ENCODE results near the gene PRXL2B.
"Not testable (repeated sequence)": the region's sequence is repeated elsewhere in the genome, so short reads cannot be mapped to it uniquely, and the experiment has no call there.

Gene PRXL2B

GRCh38 chr1:2561446-2561845 is 25.1 kb upstream of the PRXL2B start:
- H3K4me3 ChIP-seq (ENCODE audit: low read depth, low read length): no peak overlapping the region
- no peaks in the 10 kb centered on the region for H3K4me1 ChIP-seq (ENCODE audit: control insufficient read depth, insufficient read depth, low read length)
- no peaks in the 10 kb centered on the region for H3K27me3 ChIP-seq (ENCODE audit: control insufficient read depth, insufficient read depth, low read length)
- H3K36me3 ChIP-seq (ENCODE audit: control insufficient read depth, insufficient read depth, low read length): no peaks in the 10 kb centered on the region
- H3K9ac ChIP-seq (ENCODE audit: low read depth, low read length): no peak overlapping the region
- no peaks in the 10 kb centered on the region for H3K9me3 ChIP-seq (ENCODE audit: control insufficient read depth, insufficient read depth, low read length)

GRCh38 chr1:2561898-2562895 is 24.4 kb upstream of the PRXL2B start:
- H3K4me3 ChIP-seq (ENCODE audit: low read depth, low read length): no peak overlapping the region
- no peaks in the 10 kb centered on the region for H3K4me1 ChIP-seq (ENCODE audit: control insufficient read depth, insufficient read depth, low read length)
- no peaks in the 10 kb centered on the region for H3K9me3 ChIP-seq (ENCODE audit: control insufficient read depth, insufficient read depth, low read length)
- no peak overlapping the region for H3K9ac ChIP-seq (ENCODE audit: low read depth, low read length)
- no peaks in the 10 kb centered on the region for H3K36me3 ChIP-seq (ENCODE audit: control insufficient read depth, insufficient read depth, low read length)
- no peaks in the 10 kb centered on the region for H3K27me3 ChIP-seq (ENCODE audit: control insufficient read depth, insufficient read depth, low read length)

DNA sequence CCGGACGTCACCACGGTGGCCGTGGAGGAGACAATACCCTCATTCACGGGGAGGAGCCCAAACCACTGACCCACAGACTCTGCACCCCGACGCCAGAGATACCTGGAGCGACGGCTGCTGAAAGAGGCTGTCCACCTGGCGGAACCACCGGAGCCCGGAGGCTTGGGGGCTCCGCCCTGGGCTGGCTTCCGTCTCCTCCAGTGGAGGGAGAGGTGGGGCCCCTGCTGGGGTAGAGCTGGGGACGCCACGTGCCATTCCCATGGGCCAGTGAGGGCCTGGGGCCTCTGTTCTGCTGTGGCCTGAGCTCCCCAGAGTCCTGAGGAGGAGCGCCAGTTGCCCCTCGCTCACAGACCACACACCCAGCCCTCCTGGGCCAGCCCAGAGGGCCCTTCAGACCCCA is 23.4 kb upstream of the PRXL2B start:
- H3K9ac ChIP-seq (ENCODE audit: low read depth, low read length): no peak overlapping the region
- no peak overlapping the region for H3K4me3 ChIP-seq (ENCODE audit: low read depth, low read length)
- H3K9me3 ChIP-seq (ENCODE audit: control insufficient read depth, insufficient read depth, low read length): no peaks in the 10 kb centered on the region
- no peaks in the 10 kb centered on the region for H3K4me1 ChIP-seq (ENCODE audit: control insufficient read depth, insufficient read depth, low read length)
- H3K27me3 ChIP-seq (ENCODE audit: control insufficient read depth, insufficient read depth, low read length): no peaks in the 10 kb centered on the region
- no peaks in the 10 kb centered on the region for H3K36me3 ChIP-seq (ENCODE audit: control insufficient read depth, insufficient read depth, low read length)

GRCh38 chr1:2564006-2564814 is 22.4 kb upstream of the PRXL2B start:
- Histone ChIP-seq H3K4me3 (ENCODE audit: low read depth, low read length) (no peak overlapping the region), H3K9ac (ENCODE audit: low read depth, low read length) (no peak overlapping the region), H3K9me3 (ENCODE audit: control insufficient read depth, insufficient read depth, low read length) (no peaks in the 10 kb centered on the region), H3K4me1 (ENCODE audit: control insufficient read depth, insufficient read depth, low read length) (no peaks in the 10 kb centered on the region), H3K27me3 (ENCODE audit: control insufficient read depth, insufficient read depth, low read length) (no peaks in the 10 kb centered on the region), H3K36me3 (ENCODE audit: control insufficient read depth, insufficient read depth, low read length) (no peaks in the 10 kb centered on the region)

- Histone ChIP-seq H3K36me3 (ENCODE audit: control insufficient read depth, insufficient read depth, low read length) (no peaks in the 10 kb centered on the region), H3K4me3 (ENCODE audit: low read depth, low read length) (no peak overlapping the region), H3K9ac (ENCODE audit: low read depth, low read length) (no peak overlapping the region), H3K9me3 (ENCODE audit: control insufficient read depth, insufficient read depth, low read length) (no peaks in the 10 kb centered on the region), H3K4me1 (ENCODE audit: control insufficient read depth, insufficient read depth, low read length) (no peaks in the 10 kb centered on the region), H3K27me3 (ENCODE audit: control insufficient read depth, insufficient read depth, low read length) (no peaks in the 10 kb centered on the region)
Observed at GRCh38 chr1:2564815-2565374, 21.7 kb upstream of the PRXL2B start.

- H3K27me3 ChIP-seq (ENCODE audit: control insufficient read depth, insufficient read depth, low read length): no peaks in the 10 kb centered on the region
- no peaks in the 10 kb centered on the region for H3K9me3 ChIP-seq (ENCODE audit: control insufficient read depth, insufficient read depth, low read length)
- no peaks in the 10 kb centered on the region for H3K36me3 ChIP-seq (ENCODE audit: control insufficient read depth, insufficient read depth, low read length)
- no peak overlapping the region for H3K9ac ChIP-seq (ENCODE audit: low read depth, low read length)
- H3K4me1 ChIP-seq (ENCODE audit: control insufficient read depth, insufficient read depth, low read length): no peaks in the 10 kb centered on the region
- no peak overlapping the region for H3K4me3 ChIP-seq (ENCODE audit: low read depth, low read length)
Observed at GRCh38 chr1:2566101-2567045, 20.2 kb upstream of the PRXL2B start.

DNA sequence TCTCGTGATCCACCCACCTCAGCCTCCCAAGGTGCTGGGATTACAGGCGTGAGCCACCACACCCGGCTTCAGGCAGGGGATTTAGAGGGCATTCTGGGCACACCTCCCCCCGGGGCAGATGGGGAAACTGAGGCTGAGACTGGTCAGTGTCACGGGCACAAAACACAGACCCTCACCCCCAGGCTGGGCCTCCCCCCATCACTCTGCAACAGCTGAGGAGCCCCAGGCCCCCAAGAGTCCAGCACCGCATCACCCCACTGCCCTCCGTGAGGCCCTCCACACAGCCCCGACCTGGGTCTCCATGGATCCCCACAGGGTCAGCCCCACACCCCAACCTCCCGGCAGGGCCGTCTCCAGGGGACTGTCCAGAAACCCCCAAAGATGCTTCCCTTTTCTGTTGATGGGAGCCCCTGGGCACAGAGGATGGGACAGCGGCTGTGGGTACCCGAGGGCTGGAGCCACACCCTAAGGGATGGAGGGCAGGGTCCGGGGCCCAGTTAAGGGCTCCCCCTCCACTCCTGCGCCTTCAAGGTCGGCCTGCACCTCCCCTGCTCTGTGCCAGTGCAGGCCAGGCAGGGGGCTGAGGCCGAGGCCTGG is 19.4 kb upstream of the PRXL2B start:
- Histone ChIP-seq H3K4me1 (ENCODE audit: control insufficient read depth, insufficient read depth, low read length) (no peaks in the 10 kb centered on the region), H3K36me3 (ENCODE audit: control insufficient read depth, insufficient read depth, low read length) (no peaks in the 10 kb centered on the region), H3K9ac (ENCODE audit: low read depth, low read length) (no peak overlapping the region), H3K9me3 (ENCODE audit: control insufficient read depth, insufficient read depth, low read length) (no peaks in the 10 kb centered on the region), H3K27me3 (ENCODE audit: control insufficient read depth, insufficient read depth, low read length) (no peaks in the 10 kb centered on the region), H3K4me3 (ENCODE audit: low read depth, low read length) (no peak overlapping the region)

DNA sequence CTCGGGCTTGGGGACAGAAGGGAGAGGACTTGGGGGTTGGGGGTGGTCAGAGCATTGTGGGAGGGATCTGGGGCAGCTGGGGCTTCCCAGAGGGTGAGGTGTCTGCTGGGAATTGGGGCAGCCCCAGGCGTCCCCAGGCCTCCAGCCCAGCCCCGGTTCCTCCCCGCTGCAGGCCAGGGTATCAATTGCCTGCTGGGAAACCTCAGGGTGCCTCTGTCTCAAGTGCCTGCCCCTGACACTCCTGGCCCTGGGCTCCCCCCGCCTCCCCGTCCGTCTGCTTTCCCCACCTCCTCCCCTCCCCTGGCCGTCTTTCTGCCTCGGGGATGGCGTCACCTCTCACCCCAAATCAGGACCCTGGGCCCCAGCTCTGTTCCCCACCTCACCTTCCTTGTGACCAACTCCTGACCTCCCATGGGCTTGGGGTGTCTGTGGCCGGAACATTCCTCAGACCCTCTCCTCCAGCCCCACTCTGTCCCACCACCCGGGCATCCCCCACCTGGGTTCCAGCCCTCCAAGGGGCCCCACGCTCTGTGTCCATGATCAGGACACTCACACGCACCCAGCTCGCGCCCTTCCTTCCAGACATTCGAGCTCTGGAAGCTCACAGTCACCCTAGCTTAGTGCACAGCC is 18.3 kb upstream of the PRXL2B start:
- not testable (repeated sequence) for H3K27me3 ChIP-seq (ENCODE audit: control insufficient read depth, insufficient read depth, low read length); H3K9ac ChIP-seq (ENCODE audit: low read depth, low read length); H3K4me1 ChIP-seq (ENCODE audit: control insufficient read depth, insufficient read depth, low read length); H3K9me3 ChIP-seq (ENCODE audit: control insufficient read depth, insufficient read depth, low read length); H3K36me3 ChIP-seq (ENCODE audit: control insufficient read depth, insufficient read depth, low read length); H3K4me3 ChIP-seq (ENCODE audit: low read depth, low read length)

DNA sequence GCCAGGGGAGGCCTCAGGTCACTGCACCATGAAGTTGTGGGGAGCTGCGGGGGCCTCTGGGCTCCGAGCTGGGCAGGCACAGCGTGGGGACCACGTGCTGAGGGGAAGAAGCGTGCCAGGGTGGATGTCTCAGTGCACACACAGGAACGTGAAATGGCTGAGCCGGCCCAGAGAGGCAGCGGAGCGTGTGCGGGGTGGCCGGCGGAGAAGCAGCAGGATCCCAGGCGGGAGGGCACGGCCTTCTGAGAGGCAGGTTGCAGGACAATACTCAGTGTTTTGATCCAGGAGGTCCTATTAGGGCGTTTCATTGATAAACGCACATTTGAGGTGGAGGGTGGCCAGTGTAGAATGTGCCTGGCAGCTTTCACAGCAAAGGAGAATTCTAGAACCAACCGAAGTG is 17.5 kb upstream of the PRXL2B start:
- Histone ChIP-seq H3K9ac (ENCODE audit: low read depth, low read length) (no peak overlapping the region), H3K36me3 (ENCODE audit: control insufficient read depth, insufficient read depth, low read length) (no peaks in the 10 kb centered on the region), H3K4me3 (ENCODE audit: low read depth, low read length) (no peak overlapping the region), H3K9me3 (ENCODE audit: control insufficient read depth, insufficient read depth, low read length) (no peaks in the 10 kb centered on the region), H3K4me1 (ENCODE audit: control insufficient read depth, insufficient read depth, low read length) (no peaks in the 10 kb centered on the region), H3K27me3 (ENCODE audit: control insufficient read depth, insufficient read depth, low read length) (no peaks in the 10 kb centered on the region)

DNA sequence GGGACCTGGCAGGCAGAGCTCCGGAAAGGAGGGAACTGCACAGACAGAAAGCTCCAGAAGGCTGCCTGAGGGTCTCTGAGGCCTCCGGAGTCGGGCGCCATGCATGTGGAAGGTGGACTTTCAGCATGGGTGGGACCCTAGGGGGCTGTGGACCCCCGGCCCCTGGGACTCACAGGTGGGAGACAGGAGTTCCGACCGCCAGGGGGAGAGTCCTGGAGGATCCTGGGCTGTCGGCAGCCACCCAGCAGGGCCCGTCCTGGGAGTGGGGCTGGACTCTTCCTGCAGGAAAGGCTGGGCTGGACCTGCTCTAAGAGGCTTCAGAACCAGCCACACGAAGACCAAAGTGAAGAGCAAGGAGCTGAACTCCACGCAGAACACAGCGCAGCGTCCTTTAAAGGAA is 16.9 kb upstream of the PRXL2B start:
- not testable (repeated sequence) for H3K27me3 ChIP-seq (ENCODE audit: control insufficient read depth, insufficient read depth, low read length); H3K9ac ChIP-seq (ENCODE audit: low read depth, low read length); H3K4me3 ChIP-seq (ENCODE audit: low read depth, low read length); H3K4me1 ChIP-seq (ENCODE audit: control insufficient read depth, insufficient read depth, low read length); H3K36me3 ChIP-seq (ENCODE audit: control insufficient read depth, insufficient read depth, low read length); H3K9me3 ChIP-seq (ENCODE audit: control insufficient read depth, insufficient read depth, low read length)

Data from iPS-15b (cell line).